ENCODE measurements around the gene YAP1. TPM values are rescaled to one million over a fixed set of nuclear protein-coding genes. Genes with fewer than 3 reads are reported as not detected.

Gene YAP1
- total RNA-seq, 2 donors from 2014 or later: 26.0 to 38.9 TPM

- DNase-seq: no peak
- TF ChIP-seq, protein P1, sequence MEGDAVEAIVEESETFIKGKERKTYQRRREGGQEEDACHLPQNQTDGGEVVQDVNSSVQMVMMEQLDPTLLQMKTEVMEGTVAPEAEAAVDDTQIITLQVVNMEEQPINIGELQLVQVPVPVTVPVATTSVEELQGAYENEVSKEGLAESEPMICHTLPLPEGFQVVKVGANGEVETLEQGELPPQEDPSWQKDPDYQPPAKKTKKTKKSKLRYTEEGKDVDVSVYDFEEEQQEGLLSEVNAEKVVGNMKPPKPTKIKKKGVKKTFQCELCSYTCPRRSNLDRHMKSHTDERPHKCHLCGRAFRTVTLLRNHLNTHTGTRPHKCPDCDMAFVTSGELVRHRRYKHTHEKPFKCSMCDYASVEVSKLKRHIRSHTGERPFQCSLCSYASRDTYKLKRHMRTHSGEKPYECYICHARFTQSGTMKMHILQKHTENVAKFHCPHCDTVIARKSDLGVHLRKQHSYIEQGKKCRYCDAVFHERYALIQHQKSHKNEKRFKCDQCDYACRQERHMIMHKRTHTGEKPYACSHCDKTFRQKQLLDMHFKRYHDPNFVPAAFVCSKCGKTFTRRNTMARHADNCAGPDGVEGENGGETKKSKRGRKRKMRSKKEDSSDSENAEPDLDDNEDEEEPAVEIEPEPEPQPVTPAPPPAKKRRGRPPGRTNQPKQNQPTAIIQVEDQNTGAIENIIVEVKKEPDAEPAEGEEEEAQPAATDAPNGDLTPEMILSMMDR (IDR thresholded peaks at IDR 0.05): no peak
- TF ChIP-seq POLR2A (IDR thresholded peaks at IDR 0.05): no peak
- ATAC-seq: no peak
- intact Hi-C loops (cut with DNase I): no loop called here
- Histone ChIP-seq H3K36me3 (replicated peaks in 1 of 2; ENCODE audit: insufficient read depth in 1 of 2, low read depth in 2 of 2) (no peaks in the 10 kb centered on the region), H3K27ac (peak overlapping the region in 1 of 4 donors; percentile 31), H3K9me3 (no peaks in the 10 kb centered on the region), H3K27me3 (no peaks in the 10 kb centered on the region), H3K4me3 (no peak overlapping the region), H3K4me1 (peaks cover 18% of the 10 kb centered on the region)
- WGBS, 2 donors: 45 to 51% methylated on average over 8 of the region's 8 CpGs
Observed at GRCh38 chr11:102187416-102188151, 77.3 kb downstream of the YAP1 start.

- intact Hi-C loops (cut with DNase I): no loop called here
- no peak overlapping the region for H3K27ac ChIP-seq
- 76 to 78% methylated on average over 5 of the region's 5 CpGs for WGBS, 2 donors
- peaks cover 18% of the 10 kb centered on the region for H3K4me1 ChIP-seq
- ATAC-seq: no peak
- no peak for TF ChIP-seq POLR2A (IDR thresholded peaks at IDR 0.05)
- TF ChIP-seq, protein P1 (IDR thresholded peaks at IDR 0.05): no peak
- no peak overlapping the region for H3K4me3 ChIP-seq
- H3K27me3 ChIP-seq: no peaks in the 10 kb centered on the region
- no peak for DNase-seq
- H3K9me3 ChIP-seq: no peaks in the 10 kb centered on the region
- H3K36me3 ChIP-seq (replicated peaks in 1 of 2; ENCODE audit: insufficient read depth in 1 of 2, low read depth in 2 of 2): no peaks in the 10 kb centered on the region
Observed at GRCh38 chr11:102188488-102188887, 78.2 kb downstream of the YAP1 start.

DNA sequence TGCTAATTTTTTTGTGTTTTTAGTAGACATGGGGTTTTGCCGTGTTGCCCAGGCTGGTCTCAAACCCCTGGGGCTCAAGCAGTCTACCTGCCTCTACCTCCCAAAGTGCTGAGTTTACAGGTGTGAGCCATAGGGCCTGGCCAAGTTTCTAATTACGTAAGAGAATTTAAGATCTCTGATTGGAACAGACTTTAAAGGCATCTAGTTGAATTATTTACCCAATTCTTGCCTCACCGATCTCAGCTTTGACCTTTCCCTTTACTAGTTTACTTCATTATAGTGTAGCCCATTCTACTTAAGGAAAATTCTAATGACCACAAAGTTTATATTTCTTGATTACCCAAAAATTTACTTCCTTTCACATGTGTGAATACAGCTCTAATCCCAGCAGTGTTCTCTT is 81.6 kb downstream of the YAP1 start:
- Histone ChIP-seq H3K27me3 (no peaks in the 10 kb centered on the region), H3K36me3 (replicated peaks in 1 of 2; ENCODE audit: insufficient read depth in 1 of 2, low read depth in 2 of 2) (no peaks in the 10 kb centered on the region), H3K27ac (no peak overlapping the region), H3K4me3 (no peak overlapping the region), H3K4me1 (peaks cover 13% of the 10 kb centered on the region), H3K9me3 (no peaks in the 10 kb centered on the region)
- intact Hi-C loops (cut with DNase I): no loop called here
- no peak for DNase-seq
- ATAC-seq: no peak
- WGBS, 2 donors: 74 to 75% methylated on average over 3 of the region's 3 CpGs
- TF ChIP-seq POLR2A (IDR thresholded peaks at IDR 0.05): no peak
- TF ChIP-seq, protein P1 (IDR thresholded peaks at IDR 0.05): no peak

GRCh38 chr11:102192349-102193066 is 82.3 kb downstream of the YAP1 start:
- no peaks in the 10 kb centered on the region for H3K36me3 ChIP-seq (replicated peaks in 1 of 2; ENCODE audit: insufficient read depth in 1 of 2, low read depth in 2 of 2)
- intact Hi-C loops (cut with DNase I): no loop called here

More at GRCh38 chr11:102192349-102193066, 82.3 kb downstream of the YAP1 start:
- TF ChIP-seq POLR2A (IDR thresholded peaks at IDR 0.05): no peak
- TF ChIP-seq, protein P1 (IDR thresholded peaks at IDR 0.05): no peak
- Histone ChIP-seq H3K27me3 (no peaks in the 10 kb centered on the region), H3K4me3 (no peak overlapping the region), H3K4me1 (peaks cover 7% of the 10 kb centered on the region), H3K27ac (no peak overlapping the region), H3K9me3 (no peaks in the 10 kb centered on the region)
- no peak for DNase-seq
- ATAC-seq: no peak

Measured in body of pancreas (tissue), 4 donors.